HUES64 (cell line): ENCODE results near the gene REM1.
"Not testable (repeated sequence)": the region's sequence is repeated elsewhere in the genome, so short reads cannot be mapped to it uniquely, and the experiment has no call there.

Experiments
- H3K27ac ChIP-seq: 2 replicates; pipeline ENCODE4 v1.7.0; 2013; ENCODE audit warnings: low read depth, low read length, inconsistent platforms
- H3K27me3 ChIP-seq: 2 replicates; pipeline ENCODE4 v1.6.1; 2013; ENCODE audit warnings: mild to moderate bottlenecking, low read length; ENCODE audit not compliant: insufficient read depth
- H3K36me3 ChIP-seq: 2 replicates; pipeline ENCODE4 v1.6.1; 2013; ENCODE audit warnings: mild to moderate bottlenecking, low read length; ENCODE audit not compliant: insufficient read depth
- H3K4me1 ChIP-seq: 2 replicates; pipeline ENCODE4 v1.6.1; 2013; ENCODE audit warnings: mild to moderate bottlenecking, low read length, moderate library complexity; ENCODE audit not compliant: insufficient read depth
- H3K4me3 ChIP-seq: 2 replicates; pipeline ENCODE4 v1.5.1; 2013; ENCODE audit warnings: mild to moderate bottlenecking, low read length, moderate library complexity
- H3K9ac ChIP-seq: 2 replicates; pipeline ENCODE4 v1.6.1; 2013; ENCODE audit warnings: mild to moderate bottlenecking, low read depth, low read length
- H3K9me3 ChIP-seq: 2 replicates; pipeline ENCODE4 v1.6.1; 2013; ENCODE audit warnings: low read depth, low read length; ENCODE audit not compliant: insufficient read depth
- WGBS: fragments of 150-250, 120-280 bp; methylation state at CpG from one replicate; pipeline ENCODE4 v1.1.7; 2013; ENCODE audit warnings: missing lambda C conversion rate; 5-methylcytosine and 5-hydroxymethylcytosine counted together

REM1 gene

GRCh38 chr20:31454361-31454760 lies 20.7 kb upstream of the REM1 start:
- peaks cover 35% of the 10 kb centered on the region for H3K9me3 ChIP-seq
- H3K27ac ChIP-seq, result no peak overlapping the region
- H3K4me1 ChIP-seq, result no peaks in the 10 kb centered on the region
- no peak overlapping the region for H3K4me3 ChIP-seq
- H3K9ac ChIP-seq, result no peak overlapping the region
- no peaks in the 10 kb centered on the region for H3K27me3 ChIP-seq
- WGBS, result 100% methylated on average over 1 of the region's 1 CpG
- no peaks in the 10 kb centered on the region for H3K36me3 ChIP-seq

GRCh38 chr20:31470946-31471345 lies 4.1 kb upstream of the REM1 start:
- 99% methylated on average over 7 of the region's 33 CpGs for whole genome bisulfite sequencing
- not testable (repeated sequence) for H3K4me1 ChIP-seq, H3K27me3 ChIP-seq, H3K36me3 ChIP-seq, H3K9ac ChIP-seq, H3K27ac ChIP-seq, H3K4me3 ChIP-seq
- H3K9me3 ChIP-seq, result peaks cover 48% of the 10 kb centered on the region

- H3K36me3 ChIP-seq, result no peaks in the 10 kb centered on the region
- no peaks in the 10 kb centered on the region for H3K4me1 ChIP-seq
- H3K4me3 ChIP-seq, result no peak overlapping the region
- no peak overlapping the region for H3K9ac ChIP-seq
- no peaks in the 10 kb centered on the region for H3K27me3 ChIP-seq
- H3K9me3 ChIP-seq, result peaks cover 55% of the 10 kb centered on the region
- H3K27ac ChIP-seq, result no peak overlapping the region
- 58% methylated on average over 7 of the region's 8 CpGs for WGBS
Measured at GRCh38 chr20:31472395-31473330, 2.4 kb upstream of the REM1 start.

GRCh38 chr20:31473331-31474096 lies 1.6 kb upstream of the REM1 start:
- Histone ChIP-seq H3K27me3 (no peaks in the 10 kb centered on the region), H3K9ac (no peak overlapping the region), H3K27ac (no peak overlapping the region)

GRCh38 chr20:31474097-31474436 lies 1.0 kb upstream of the REM1 start:
- no peak overlapping the region for H3K4me3 ChIP-seq

More at GRCh38 chr20:31473331-31474096, 1.6 kb upstream of the REM1 start:
- Histone ChIP-seq H3K4me1 (no peaks in the 10 kb centered on the region), H3K9me3 (peaks cover 56% of the 10 kb centered on the region), H3K4me3 (no peak overlapping the region), H3K36me3 (no peaks in the 10 kb centered on the region)
- 82% methylated on average over 5 of the region's 5 CpGs for WGBS

GRCh38 chr20:31475472-31476293 lies 595 bp downstream of the REM1 start:
- WGBS, result 87% methylated on average over 29 of the region's 29 CpGs
- H3K27me3 ChIP-seq, result no peaks in the 10 kb centered on the region
- no peak overlapping the region for H3K27ac ChIP-seq
- no peaks in the 10 kb centered on the region for H3K36me3 ChIP-seq
- H3K4me1 ChIP-seq, result no peaks in the 10 kb centered on the region
- H3K9ac ChIP-seq, result no peak overlapping the region
- H3K9me3 ChIP-seq, result peaks cover 69% of the 10 kb centered on the region
- H3K4me3 ChIP-seq, result no peak overlapping the region

More at GRCh38 chr20:31474097-31474436, 1.0 kb upstream of the REM1 start:
- Histone ChIP-seq H3K4me1 (no peaks in the 10 kb centered on the region), H3K9ac (no peak overlapping the region), H3K9me3 (peaks cover 60% of the 10 kb centered on the region), H3K27ac (no peak overlapping the region), H3K36me3 (no peaks in the 10 kb centered on the region), H3K27me3 (no peaks in the 10 kb centered on the region)
- 43% methylated on average over 2 of the region's 2 CpGs for WGBS

GRCh38 chr20:31476294-31476585 lies 1.2 kb downstream of the REM1 start:
- no peaks in the 10 kb centered on the region for H3K36me3 ChIP-seq
- no peaks in the 10 kb centered on the region for H3K27me3 ChIP-seq
- 76% methylated on average over 6 of the region's 6 CpGs for WGBS
- no peak overlapping the region for H3K4me3 ChIP-seq
- H3K4me1 ChIP-seq, result no peaks in the 10 kb centered on the region
- no peak overlapping the region for H3K9ac ChIP-seq
- H3K27ac ChIP-seq, result no peak overlapping the region
- H3K9me3 ChIP-seq, result peaks cover 74% of the 10 kb centered on the region

- Histone ChIP-seq H3K27ac (no peak overlapping the region), H3K4me1 (no peaks in the 10 kb centered on the region), H3K9ac (no peak overlapping the region), H3K27me3 (no peaks in the 10 kb centered on the region), H3K9me3 (peaks cover 79% of the 10 kb centered on the region), H3K4me3 (no peak overlapping the region), H3K36me3 (no peaks in the 10 kb centered on the region)
- 72% methylated on average over 6 of the region's 6 CpGs for WGBS
Measured at GRCh38 chr20:31476643-31477215, 1.6 kb downstream of the REM1 start.

GRCh38 chr20:31484001-31484400 lies 8.9 kb downstream of the REM1 start:
- peaks cover 73% of the 10 kb centered on the region for H3K9me3 ChIP-seq
- H3K4me1 ChIP-seq, result no peaks in the 10 kb centered on the region
- no peak overlapping the region for H3K9ac ChIP-seq
- H3K27me3 ChIP-seq, result no peaks in the 10 kb centered on the region
- no peak overlapping the region for H3K4me3 ChIP-seq
- no peaks in the 10 kb centered on the region for H3K36me3 ChIP-seq
- WGBS, result 90% methylated on average over 36 of the region's 36 CpGs
- H3K27ac ChIP-seq, result no peak overlapping the region

- 91% methylated on average over 27 of the region's 31 CpGs for WGBS
- H3K9me3 ChIP-seq, result peaks cover 78% of the 10 kb centered on the region
- no peaks in the 10 kb centered on the region for H3K27me3 ChIP-seq
- H3K4me3 ChIP-seq, result no peak overlapping the region
- no peak overlapping the region for H3K27ac ChIP-seq
- H3K36me3 ChIP-seq, result no peaks in the 10 kb centered on the region
- H3K9ac ChIP-seq, result no peak overlapping the region
- H3K4me1 ChIP-seq, result no peaks in the 10 kb centered on the region
Measured at GRCh38 chr20:31485450-31486339, 10.6 kb downstream of the REM1 start.
